22Rv1 (cell line): Measurements from ENCODE around the gene SMIM44.

Experiments
- H3K27ac ChIP-seq: fragments of 450-650 bp; 2 replicates; pipeline ENCODE4 v1.5.1; 2017
- ZFX ChIP-seq: fragments of 450-650 bp; IDR thresholded peaks from 2 replicates; pipeline ENCODE4 v1.6.1; 2017; ENCODE audit warnings: antibody characterized with exemption, borderline replicate concordance
- TF ChIP-seq, protein P1 (sequence below): fragments of 450-650 bp; IDR thresholded peaks from 2 replicates; pipeline ENCODE4 v1.5.1; 2017; ENCODE audit warnings: mild to moderate bottlenecking

SMIM44 gene

GRCh38 chr19:3481241-3482090 is 1.8 kb downstream of the SMIM44 start:
- H3K27ac ChIP-seq: no peak overlapping the region
- TF ChIP-seq, protein P1, sequence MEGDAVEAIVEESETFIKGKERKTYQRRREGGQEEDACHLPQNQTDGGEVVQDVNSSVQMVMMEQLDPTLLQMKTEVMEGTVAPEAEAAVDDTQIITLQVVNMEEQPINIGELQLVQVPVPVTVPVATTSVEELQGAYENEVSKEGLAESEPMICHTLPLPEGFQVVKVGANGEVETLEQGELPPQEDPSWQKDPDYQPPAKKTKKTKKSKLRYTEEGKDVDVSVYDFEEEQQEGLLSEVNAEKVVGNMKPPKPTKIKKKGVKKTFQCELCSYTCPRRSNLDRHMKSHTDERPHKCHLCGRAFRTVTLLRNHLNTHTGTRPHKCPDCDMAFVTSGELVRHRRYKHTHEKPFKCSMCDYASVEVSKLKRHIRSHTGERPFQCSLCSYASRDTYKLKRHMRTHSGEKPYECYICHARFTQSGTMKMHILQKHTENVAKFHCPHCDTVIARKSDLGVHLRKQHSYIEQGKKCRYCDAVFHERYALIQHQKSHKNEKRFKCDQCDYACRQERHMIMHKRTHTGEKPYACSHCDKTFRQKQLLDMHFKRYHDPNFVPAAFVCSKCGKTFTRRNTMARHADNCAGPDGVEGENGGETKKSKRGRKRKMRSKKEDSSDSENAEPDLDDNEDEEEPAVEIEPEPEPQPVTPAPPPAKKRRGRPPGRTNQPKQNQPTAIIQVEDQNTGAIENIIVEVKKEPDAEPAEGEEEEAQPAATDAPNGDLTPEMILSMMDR: no peak
- no peak for TF ChIP-seq ZFX

- TF ChIP-seq, protein P1: no peak
- no peak for TF ChIP-seq ZFX
- H3K27ac ChIP-seq: no peak within 1 kb of the TSS
Measured at GRCh38 chr19:3480383-3481091, 2.7 kb downstream of the SMIM44 start, which contains the start of gene SMIM24. SMIM24 (minus strand) TSS chr19:3480525; CDS start chr19:3480463, 62 bp downstream.

GRCh38 chr19:3479834-3480215 is 3.4 kb downstream of the SMIM44 start:
- H3K27ac ChIP-seq: no peak overlapping the region
- TF ChIP-seq, protein P1: no peak

GRCh38 chr19:3479177-3479833 is 3.9 kb downstream of the SMIM44 start:
- TF ChIP-seq, protein P1: no peak
- no peak for TF ChIP-seq ZFX
- no peak overlapping the region for H3K27ac ChIP-seq

DNA sequence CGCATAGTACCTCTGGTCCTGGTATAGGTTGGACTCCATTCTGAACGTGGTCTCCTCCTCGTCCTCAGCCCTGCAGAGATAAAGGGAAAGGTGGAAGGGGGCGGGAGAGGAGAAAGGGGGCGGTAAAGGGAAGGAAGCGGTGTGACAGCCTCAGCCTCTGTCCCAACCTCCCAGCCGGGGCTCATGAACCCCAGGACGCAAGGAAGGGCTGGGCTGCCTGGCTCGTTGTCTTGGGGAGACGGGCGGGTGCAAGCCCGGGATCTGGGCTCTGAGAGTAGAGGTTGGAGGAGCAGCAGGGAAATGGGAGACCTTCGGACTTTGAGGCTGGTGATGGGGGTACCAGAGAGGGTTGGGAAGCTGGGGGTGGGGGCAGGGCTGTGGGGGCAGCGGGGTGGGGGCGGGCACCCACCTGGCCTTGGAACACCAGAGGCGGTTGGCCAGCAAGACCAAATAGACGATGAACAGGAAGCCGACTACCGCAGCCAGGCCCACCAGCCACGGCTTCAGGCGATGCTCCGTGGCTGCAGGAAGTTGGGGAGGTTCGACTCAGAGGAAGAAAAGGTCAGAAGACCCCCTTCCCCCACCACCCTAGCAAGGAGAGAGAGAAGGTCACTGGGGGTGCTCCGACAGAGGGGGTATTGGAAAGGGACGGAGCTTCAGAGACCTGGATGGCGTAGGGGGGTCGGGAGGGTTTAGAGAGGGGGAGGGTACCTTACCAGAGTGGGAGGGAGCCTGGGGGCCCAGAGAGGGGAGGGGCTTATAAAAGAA is 4.6 kb downstream of the SMIM44 start:
- no peak overlapping the region for H3K27ac ChIP-seq
- no peak for TF ChIP-seq ZFX
- TF ChIP-seq, protein P1: no peak

DNA sequence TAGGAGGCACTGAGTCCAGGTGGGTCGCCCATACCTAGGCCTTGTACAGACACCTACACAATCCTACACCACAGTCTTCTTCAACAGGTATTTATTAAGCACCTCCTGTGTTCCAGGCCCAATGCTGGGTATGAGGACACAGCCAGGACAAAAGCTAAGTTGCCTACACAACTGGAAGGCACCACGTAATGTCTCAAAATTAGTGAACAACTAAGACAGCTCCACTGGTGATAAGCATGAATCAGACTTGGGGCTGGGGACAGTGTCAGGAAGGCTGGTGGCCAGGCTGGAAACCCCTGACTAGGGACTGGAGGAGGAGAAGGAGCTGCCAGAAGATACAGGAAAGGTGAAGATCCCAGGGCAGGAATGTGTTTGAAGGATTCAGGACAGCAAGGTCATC is 5.3 kb downstream of the SMIM44 start:
- no peak overlapping the region for H3K27ac ChIP-seq
- TF ChIP-seq ZFX: no peak
- TF ChIP-seq, protein P1: no peak
